GM18498 (cell line): Measurements from ENCODE around the gene SPACA7.
"Not testable (repeated sequence)": the region's sequence is repeated elsewhere in the genome, so short reads cannot be mapped to it uniquely, and the experiment has no call there.

Experiments used
- ATAC-seq: cut with Tn5 transposase; IDR thresholded peaks from one replicate; pipeline ENCODE4 v1.9.1; 2021; ENCODE audit warnings: mild to moderate bottlenecking, moderate library complexity; ENCODE audit not compliant: unreplicated experiment

Gene SPACA7

DNA sequence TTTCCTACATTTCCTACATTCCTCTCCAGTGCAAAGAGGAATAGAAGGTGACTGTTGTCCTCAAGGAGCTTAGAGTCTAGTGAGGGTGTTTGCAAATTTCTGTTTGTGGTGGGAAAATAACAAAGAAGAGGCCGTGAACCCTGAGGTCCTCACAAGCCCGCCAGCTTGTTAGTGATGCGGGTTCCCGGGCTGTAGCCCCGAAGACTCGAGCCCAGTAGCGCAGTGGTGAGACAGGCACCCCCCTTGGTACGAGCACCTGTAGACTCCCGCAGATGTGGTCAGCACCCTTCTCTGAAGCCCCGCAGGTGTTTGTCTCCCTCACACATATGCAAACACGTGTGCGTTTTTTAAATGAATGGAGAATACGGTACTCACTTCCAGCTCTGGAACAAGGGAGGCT is 26.5 kb upstream of the SPACA7 start:
- ATAC-seq, result no peak

GRCh38 chr13:112350300-112350699 is 25.9 kb upstream of the SPACA7 start:
- ATAC-seq, result no peak

GRCh38 chr13:112351825-112352224 is 24.3 kb upstream of the SPACA7 start:
- no peak for ATAC-seq

DNA sequence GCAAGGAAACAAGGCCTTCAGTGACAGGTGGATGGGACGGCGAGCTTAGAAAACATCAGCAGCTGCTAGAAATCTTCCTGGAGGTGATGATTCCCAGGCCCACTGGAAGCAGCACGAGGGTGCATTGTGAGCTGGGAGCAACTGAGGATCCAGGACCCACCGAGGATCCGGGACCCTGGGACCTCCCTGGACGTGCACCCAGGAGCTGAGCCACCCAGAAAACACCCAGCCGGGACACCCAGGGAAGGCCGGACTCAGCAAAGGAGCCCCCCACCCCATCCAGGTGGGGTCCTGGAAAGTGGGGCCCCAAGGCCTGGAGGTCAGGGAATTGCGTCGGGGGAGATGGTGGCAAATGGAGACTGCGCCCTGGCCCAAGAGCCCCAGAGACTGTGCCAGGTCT is 22.3 kb upstream of the SPACA7 start:
- ATAC-seq, result no peak

DNA sequence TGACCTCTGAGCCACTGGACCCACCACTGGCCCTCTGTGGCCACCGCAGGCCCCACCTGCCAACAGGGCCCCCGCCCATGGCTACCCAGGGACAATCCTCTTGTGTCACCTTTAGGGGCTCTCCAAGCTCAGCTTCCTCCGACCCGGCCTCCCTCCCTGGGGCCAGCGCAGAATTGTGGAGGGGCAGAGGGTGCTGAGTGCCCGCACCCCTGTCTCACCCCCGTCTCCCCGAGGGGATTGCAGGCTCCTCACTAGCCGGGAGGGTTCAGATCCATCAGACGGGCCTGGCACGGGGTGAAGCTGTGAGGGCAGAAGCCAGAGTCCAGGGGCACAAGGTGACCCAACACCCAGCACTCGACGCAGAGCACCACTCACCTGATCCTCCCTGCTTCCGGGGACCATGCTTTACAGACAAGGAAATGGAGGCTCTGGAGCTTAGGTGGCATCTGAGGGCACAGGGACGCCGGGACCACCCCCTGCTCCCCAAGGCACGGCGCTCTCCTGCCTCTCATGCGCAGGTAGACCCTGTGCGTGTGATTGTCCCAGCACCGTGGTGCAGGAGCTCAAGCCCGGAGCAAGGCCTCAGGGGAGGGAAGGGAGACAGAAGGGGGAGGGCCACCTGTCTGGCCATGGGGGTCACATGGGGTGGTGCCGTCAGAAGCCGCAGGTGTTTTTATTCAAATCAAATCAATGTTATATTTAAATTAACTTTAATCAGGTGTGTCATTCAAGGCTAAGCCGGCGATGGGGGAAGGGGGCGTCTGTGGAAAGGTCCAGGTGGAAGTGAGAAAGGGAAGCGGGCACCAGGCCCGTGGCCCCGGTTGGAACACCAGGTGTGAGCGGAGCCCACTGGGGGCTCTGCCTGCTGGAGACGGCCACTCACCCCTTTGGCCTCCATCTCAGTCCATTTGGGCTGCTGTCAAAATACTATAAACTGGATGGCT is 21.6 kb upstream of the SPACA7 start:
- ATAC-seq, result no peak

GRCh38 chr13:112355274-112355838 is 20.8 kb upstream of the SPACA7 start:
- ATAC-seq, result no peak

- no peak for ATAC-seq
Measured at GRCh38 chr13:112356190-112356589, 20.0 kb upstream of the SPACA7 start.

DNA sequence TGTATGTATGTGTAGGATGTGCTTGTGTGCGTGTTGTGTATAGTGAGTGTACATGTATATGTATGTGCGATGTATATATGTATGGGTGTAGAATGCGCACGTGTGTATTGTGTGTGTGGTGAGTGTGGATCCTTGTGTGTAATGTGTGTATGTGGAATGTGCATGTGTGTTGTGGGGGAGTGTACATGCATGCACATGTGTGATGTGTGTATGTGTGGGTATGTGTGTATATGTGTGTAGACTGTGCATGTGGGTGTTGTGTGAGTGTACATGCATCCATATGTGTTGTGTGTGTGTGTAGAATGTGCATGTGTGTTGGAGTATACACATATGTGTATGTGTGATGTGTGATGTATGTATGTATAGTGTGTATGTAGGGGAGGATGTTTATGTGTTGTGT is 18.0 kb upstream of the SPACA7 start:
- ATAC-seq, result no peak

DNA sequence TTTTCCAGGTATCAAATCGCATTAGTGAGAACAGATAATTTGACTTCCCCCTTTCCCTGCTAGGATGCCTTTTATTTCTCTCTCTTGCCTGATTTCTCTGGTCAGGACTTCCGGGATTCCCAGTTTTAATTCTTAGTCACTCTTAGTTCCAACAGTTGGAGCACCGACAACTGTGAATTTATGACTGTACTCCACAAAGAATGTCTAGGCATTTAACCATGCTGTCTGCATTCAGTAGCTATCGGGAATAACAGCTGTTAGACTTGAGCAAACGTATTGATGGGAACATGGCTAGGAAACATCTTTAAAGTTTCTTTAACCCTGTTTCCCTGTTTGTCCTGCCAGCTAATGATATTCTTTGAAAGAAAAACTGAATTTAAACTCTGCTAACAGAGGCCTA is 14.1 kb upstream of the SPACA7 start:
- ATAC-seq, result no peak

DNA sequence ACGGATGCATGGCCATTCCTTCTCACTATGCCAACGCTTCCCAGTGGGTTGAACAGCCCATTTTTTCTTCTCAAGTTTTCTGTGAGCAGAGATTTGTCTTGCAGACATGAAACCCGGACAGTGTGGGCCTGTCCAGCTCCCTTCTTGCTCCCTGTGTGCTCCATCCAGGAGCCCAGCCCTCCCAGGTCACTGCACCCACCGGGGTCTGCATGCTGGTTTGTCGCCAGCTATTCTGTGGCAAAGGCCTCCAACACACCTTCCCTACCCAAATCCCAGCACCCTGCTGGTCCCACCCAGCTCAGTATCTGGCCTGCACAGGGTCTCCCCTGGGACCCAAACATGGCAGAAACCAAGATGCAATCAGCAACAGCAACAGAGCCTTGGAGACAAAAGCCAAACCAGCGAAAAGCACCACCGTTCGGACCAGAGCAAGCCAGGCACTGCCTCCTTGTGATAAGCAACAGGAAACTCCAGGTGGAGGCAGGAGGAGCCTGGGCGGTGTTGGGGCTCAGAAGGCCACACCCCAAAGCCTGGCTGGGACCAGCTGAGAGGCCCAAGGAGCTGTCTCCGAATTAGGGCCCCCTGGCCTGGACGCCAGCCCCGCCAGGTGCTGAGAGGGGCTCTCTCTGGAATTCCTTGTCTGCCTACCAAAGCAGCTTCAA is 12.2 kb upstream of the SPACA7 start:
- ATAC-seq, result no peak

- ATAC-seq, result no peak
Measured at GRCh38 chr13:112366907-112367646, 9.1 kb upstream of the SPACA7 start.

DNA sequence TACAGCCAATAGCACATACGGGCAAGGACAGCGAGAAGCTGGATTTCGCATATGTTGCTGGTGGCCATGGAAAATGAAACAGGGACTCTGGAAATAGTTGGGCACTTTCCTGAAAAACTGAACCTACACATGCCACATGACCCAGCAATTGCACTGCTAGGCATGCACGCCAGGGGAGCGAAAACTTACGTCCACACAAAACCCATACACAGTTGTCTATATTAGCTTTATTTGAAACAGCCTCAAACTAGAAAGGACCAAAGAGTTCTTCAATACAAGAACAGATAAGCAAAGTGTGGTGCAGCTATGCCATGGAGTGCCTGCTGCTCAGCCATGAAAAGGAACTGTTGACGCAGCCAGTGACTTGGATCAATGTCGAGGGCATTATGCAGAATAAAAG is 7.3 kb upstream of the SPACA7 start:
- ATAC-seq, result no peak

DNA sequence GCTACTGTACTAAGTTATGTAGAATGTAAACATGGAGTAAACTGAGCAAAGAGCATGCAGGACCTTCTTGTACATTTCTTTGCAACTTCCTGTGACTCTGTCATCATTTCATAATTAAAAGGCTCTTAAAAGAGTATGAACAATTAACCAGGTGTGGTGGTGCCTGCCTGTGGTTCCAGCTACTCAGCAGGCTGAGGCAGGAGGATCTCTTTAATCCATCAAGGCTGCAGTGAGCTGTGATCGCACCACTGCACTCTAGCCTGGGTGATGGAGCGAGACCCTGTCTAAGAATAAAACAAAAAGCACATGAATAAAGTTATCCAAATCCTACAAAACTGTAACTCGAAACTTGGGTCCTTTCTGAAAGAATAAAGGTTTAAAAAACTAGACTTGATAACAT is 5.8 kb upstream of the SPACA7 start:
- no peak for ATAC-seq

DNA sequence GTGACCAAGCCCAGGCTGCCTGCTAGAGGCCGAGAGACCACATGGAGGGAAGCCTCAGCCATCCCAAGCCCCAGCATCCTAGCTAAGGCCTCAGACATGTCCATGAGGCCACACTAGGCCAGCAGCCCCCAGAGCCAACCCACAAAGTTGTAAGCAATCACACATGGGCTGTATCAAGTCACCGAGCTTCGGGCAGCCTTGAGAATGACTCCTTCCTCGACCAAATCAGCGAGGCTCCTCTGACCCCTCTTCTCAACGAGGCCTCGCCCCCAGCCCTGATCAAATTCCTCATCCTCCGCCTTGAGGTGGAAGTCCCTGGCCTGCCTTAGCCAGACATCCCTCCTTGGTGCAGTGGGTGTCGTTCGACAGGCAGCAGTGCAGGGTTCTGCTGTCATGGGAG is 1.9 kb upstream of the SPACA7 start:
- no peak for ATAC-seq

DNA sequence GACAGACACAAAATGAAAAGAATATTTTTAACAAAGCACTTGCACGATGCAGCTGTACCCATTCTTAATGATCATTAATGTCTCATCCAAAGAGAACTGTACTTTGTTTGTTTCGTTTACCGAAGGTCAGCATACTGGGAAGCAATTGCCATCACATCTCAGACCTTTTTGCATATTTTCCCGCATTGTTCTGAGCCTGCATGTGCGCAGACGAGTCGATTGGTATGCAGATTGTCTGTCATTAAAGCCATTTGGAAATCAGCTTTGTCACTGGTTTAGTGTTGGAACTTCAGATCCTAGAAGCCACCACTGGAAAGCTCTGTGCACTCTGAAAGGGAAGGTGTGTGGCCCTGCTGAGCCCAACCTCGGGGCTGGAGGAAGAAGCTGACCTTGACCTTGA is 15.6 kb downstream of the SPACA7 start:
- no peak for ATAC-seq

GRCh38 chr13:112392719-112393118 is 16.6 kb downstream of the SPACA7 start:
- ATAC-seq, result no peak

DNA sequence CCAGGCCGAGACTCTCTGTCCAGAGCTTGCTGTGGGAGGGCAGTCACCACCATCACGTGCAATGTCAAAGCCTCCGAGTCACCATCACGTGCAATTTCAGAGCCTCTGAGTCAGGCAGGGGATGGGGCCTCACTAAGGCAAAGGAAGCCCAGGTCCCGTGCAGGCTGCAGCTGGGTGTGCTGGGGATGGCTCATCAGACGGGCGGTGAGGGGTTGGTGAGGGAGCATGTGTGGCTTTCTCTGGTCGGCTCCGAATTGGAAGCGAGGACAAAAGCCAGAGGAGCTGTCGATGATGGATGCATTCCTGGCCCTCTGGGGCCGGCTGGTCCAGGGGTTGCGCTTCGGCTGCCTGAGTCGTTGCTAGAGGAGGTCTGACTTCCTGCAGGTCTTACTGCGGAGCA is 18.9 kb downstream of the SPACA7 start:
- not testable (repeated sequence) for ATAC-seq

DNA sequence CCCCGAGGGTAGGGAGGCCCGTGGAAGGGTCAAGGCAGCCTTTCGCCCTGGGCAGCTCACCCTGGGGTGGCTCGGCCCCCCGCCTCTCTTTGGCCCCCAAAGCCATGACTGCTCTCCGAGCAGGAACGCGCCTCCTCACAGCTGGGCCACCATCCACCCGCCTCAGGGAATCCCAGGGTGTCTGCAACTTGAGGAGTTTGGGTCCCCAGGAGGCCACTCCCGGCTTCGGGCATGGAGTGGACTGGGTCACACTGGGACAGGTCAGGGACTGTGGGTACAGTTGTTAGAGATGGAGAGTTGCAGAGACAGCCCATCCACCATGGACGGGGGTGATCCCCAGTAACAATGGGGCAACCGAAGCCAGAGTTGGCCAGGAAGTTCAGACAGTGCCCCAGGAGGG is 19.8 kb downstream of the SPACA7 start:
- ATAC-seq, result not testable (repeated sequence)

- no peak for ATAC-seq
Measured at GRCh38 chr13:112397108-112397507, 21.0 kb downstream of the SPACA7 start.

GRCh38 chr13:112398347-112398746 is 22.2 kb downstream of the SPACA7 start:
- ATAC-seq, result not testable (repeated sequence)

DNA sequence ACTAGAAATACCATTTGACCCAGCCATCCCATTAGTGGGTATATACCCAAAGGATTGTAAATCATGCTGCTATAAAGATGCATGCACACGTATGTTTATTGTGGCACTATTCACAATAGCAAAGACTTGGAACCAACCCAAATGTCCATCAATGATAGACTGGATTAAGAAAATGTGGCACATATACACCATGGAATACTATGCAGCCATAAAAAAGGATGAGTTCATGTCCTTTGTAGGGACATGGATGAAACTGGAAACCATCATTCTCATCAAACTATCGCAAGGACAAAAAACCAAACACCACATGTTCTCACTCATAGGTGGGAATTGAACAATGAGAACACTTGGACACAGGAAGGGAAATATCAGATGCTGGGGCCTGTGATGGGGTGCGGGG is 33.7 kb downstream of the SPACA7 start:
- not testable (repeated sequence) for ATAC-seq
